ENCODE data around the gene CT45A2.
"Not testable (repeated sequence)": the region's sequence is repeated elsewhere in the genome, so short reads cannot be mapped to it uniquely, and the experiment has no call there.

CT45A2 gene, protein sequence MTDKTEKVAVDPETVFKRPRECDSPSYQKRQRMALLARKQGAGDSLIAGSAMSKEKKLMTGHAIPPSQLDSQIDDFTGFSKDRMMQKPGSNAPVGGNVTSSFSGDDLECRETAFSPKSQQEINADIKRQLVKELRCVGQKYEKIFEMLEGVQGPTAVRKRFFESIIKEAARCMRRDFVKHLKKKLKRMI

DNA sequence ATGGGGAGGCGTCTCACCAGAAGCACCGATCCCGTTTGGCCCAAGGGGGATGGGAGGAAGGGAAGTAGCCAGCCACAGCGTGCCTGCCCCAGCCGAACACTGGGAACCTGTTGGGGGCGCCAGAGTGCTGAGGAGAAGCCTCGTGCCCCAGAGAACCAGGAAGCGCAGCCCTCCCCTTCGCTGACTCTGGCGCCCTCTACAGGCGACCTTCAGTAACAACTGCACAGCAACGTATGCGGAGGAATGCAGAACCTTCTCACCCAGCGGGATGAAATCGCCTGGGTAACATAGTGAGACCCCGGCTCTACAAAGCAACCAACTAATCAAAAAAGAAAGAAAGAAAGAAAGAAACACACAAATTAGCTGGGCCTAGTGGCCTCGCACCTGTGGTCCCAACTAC, at the start of gene CT45A2:
CT45A2 (minus strand) TSS at position 101 of the 400 bp plus-strand sequence. CDS start 3,747 bp downstream, outside the sequence.
- DNase-seq: not testable (repeated sequence)

DNA sequence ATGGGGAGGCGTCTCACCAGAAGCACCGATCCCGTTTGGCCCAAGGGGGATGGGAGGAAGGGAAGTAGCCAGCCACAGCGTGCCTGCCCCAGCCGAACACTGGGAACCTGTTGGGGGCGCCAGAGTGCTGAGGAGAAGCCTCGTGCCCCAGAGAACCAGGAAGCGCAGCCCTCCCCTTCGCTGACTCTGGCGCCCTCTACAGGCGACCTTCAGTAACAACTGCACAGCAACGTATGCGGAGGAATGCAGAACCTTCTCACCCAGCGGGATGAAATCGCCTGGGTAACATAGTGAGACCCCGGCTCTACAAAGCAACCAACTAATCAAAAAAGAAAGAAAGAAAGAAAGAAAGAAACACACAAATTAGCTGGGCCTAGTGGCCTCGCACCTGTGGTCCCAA, 34.6 kb upstream of the CT45A2 start, which contains the start of gene CT45A8:
CT45A8 (minus strand) TSS at position 101 of the 400 bp plus-strand sequence. CDS start 3,755 bp downstream, outside the sequence.
- DNase-seq: not testable (repeated sequence)

DNA sequence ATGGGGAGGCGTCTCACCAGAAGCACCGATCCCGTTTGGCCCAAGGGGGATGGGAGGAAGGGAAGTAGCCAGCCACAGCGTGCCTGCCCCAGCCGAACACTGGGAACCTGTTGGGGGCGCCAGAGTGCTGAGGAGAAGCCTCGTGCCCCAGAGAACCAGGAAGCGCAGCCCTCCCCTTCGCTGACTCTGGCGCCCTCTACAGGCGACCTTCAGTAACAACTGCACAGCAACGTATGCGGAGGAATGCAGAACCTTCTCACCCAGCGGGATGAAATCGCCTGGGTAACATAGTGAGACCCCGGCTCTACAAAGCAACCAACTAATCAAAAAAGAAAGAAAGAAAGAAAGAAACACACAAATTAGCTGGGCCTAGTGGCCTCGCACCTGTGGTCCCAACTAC, 17.4 kb upstream of the CT45A2 start, which contains the start of gene CT45A7:
CT45A7 (minus strand) TSS at position 101 of the 400 bp plus-strand sequence. CDS start 3,747 bp downstream, outside the sequence.
- DNase-seq: not testable (repeated sequence)

DNA sequence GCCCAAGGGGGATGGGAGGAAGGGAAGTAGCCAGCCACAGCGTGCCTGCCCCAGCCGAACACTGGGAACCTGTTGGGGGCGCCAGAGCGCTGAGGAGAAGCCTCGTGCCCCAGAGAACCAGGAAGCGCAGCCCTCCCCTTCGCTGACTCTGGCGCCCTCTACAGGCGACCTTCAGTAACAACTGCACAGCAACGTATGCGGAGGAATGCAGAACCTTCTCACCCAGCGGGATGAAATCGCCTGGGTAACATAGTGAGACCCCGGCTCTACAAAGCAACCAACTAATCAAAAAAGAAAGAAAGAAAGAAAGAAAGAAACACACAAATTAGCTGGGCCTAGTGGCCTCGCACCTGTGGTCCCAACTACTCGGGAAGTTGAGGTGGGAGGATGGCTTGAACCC, 17.1 kb downstream of the CT45A2 start, which contains the start of gene CT45A6:
CT45A6 (minus strand) TSS at position 101 of the 400 bp plus-strand sequence. CDS start 3,794 bp downstream, outside the sequence.
- not testable (repeated sequence) for DNase-seq

DNA sequence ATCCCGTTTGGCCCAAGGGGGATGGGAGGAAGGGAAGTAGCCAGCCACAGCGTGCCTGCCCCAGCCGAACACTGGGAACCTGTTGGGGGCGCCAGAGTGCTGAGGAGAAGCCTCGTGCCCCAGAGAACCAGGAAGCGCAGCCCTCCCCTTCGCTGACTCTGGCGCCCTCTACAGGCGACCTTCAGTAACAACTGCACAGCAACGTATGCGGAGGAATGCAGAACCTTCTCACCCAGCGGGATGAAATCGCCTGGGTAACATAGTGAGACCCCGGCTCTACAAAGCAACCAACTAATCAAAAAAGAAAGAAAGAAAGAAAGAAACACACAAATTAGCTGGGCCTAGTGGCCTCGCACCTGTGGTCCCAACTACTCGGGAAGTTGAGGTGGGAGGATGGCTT, 34.4 kb downstream of the CT45A2 start, which contains the start of gene CT45A5:
CT45A5 (minus strand) TSS at position 101 of the 400 bp plus-strand sequence. CDS start 3,774 bp downstream, outside the sequence.
- DNase-seq: not testable (repeated sequence)

DNA sequence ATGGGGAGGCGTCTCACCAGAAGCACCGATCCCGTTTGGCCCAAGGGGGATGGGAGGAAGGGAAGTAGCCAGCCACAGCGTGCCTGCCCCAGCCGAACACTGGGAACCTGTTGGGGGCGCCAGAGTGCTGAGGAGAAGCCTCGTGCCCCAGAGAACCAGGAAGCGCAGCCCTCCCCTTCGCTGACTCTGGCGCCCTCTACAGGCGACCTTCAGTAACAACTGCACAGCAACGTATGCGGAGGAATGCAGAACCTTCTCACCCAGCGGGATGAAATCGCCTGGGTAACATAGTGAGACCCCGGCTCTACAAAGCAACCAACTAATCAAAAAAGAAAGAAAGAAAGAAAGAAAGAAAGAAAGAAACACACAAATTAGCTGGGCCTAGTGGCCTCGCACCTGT, 51.7 kb downstream of the CT45A2 start, which contains the start of gene CT45A3:
CT45A3 (minus strand) TSS at position 101 of the 400 bp plus-strand sequence. CDS start 3,747 bp downstream, outside the sequence.
- DNase-seq: not testable (repeated sequence)

All from 8988T (cell line).